ENCODE data around the gene ABI2. TPM values are rescaled to one million over a fixed set of nuclear protein-coding genes. Genes with fewer than 3 reads are reported as not detected.

ABI2 gene
- total RNA-seq, 1 experiment from 2014 or later: 141 TPM

GRCh38 chr2:203471323-203471722 lies 143.1 kb downstream of the ABI2 start:
- Mint-ChIP-seq H3K27me3 (ENCODE audit: low read depth) (no peaks in the 10 kb centered on the region), H3K36me3 (ENCODE audit: insufficient read depth in 1 of 3, low read depth in 3 of 3) (no peaks in the 10 kb centered on the region), H3K9me3 (no peaks in the 10 kb centered on the region), H3K4me1 (no peaks in the 10 kb centered on the region), H3K27ac (no peak overlapping the region), H3K4me3 (no peak overlapping the region)
- no peak overlapping the region for H3K9ac ChIP-seq (ENCODE audit: extremely low read depth, insufficient read length, low read length)
- H3T11ph ChIP-seq (ENCODE audit: low read length): no peak overlapping the region
- WGBS (ENCODE audit: extremely low coverage, insufficient read length, low lambda C conversion rate): no CpG with 5 or more reads among the region's 5 CpGs
- H2BK20ac ChIP-seq (ENCODE audit: low read depth, low read length, poor library complexity, severe bottlenecking): no peak overlapping the region
- no peak overlapping the region for H4K5ac ChIP-seq (ENCODE audit: insufficient read length, low read depth, low read length)
- H2BK120ac ChIP-seq (ENCODE audit: low read depth, low read length, poor library complexity, severe bottlenecking): no peak overlapping the region
- no peak overlapping the region for H2AFZ ChIP-seq (ENCODE audit: low read length)
- no peak overlapping the region for H3K4ac ChIP-seq (ENCODE audit: low read depth, low read length)
- H3K79me2 ChIP-seq (ENCODE audit: insufficient read depth, low read length): no peaks in the 10 kb centered on the region
- no peak overlapping the region for H3K14ac ChIP-seq (ENCODE audit: insufficient read depth, low read length)
- no peak overlapping the region for H3K56ac ChIP-seq (ENCODE audit: insufficient read length, low read depth, low read length)
- H2AK5ac ChIP-seq (ENCODE audit: insufficient read length, low read length): no peak overlapping the region
- no peak overlapping the region for H2BK12ac ChIP-seq (ENCODE audit: insufficient read length, low read depth, low read length)
- no peaks in the 10 kb centered on the region for H3K9me3 ChIP-seq (ENCODE audit: control insufficient read depth, low read depth, low read length)
- H3K79me1 ChIP-seq (ENCODE audit: insufficient read depth, low read depth, low read length, poor library complexity, severe bottlenecking): no peaks in the 10 kb centered on the region
- no peak overlapping the region for H2BK15ac ChIP-seq (ENCODE audit: low read depth, low read length)
- H4K8ac ChIP-seq (replicated peaks; ENCODE audit: insufficient read length, low read depth, low read length): no peak overlapping the region
- H3K18ac ChIP-seq (ENCODE audit: insufficient read length, low read depth, low read length): no peak overlapping the region
- H2BK5ac ChIP-seq (ENCODE audit: insufficient read length, low read length): no peak overlapping the region
- no peak for TF ChIP-seq CTCF (conservative IDR thresholded peaks at IDR 0.05)
- H3K23ac ChIP-seq (ENCODE audit: insufficient read length, low read depth, low read length): no peak overlapping the region
- H3K27ac ChIP-seq (ENCODE audit: insufficient read length, low read depth, low read length): no peak overlapping the region
- no peaks in the 10 kb centered on the region for H3K23me2 ChIP-seq (ENCODE audit: insufficient read length, low read depth, low read length, poor library complexity, severe bottlenecking)
- no peaks in the 10 kb centered on the region for H3K27me3 ChIP-seq (ENCODE audit: insufficient read depth, low read length)
- H4K91ac ChIP-seq (ENCODE audit: insufficient read length, low read depth, low read length): no peak overlapping the region
- H3K4me2 ChIP-seq (ENCODE audit: insufficient read depth, insufficient read length, low read length): no peak overlapping the region
- no peaks in the 10 kb centered on the region for H4K20me1 ChIP-seq (ENCODE audit: control insufficient read depth, insufficient read depth, insufficient read length)
- H3K4me1 ChIP-seq (ENCODE audit: insufficient read depth, low read length): no peaks in the 10 kb centered on the region
- DNase-seq: no peak
